GM12875 (cell line): ENCODE data around the gene HOXC11.
A peak's percentile ranks its signal among the peaks of the same experiment; 100 is the strongest.

Experiments used
- H3K4me3 ChIP-seq: one replicate; pipeline ENCODE4 v1.5.1; 2011; ENCODE audit warnings: low read depth, low read length, control low read depth
- CTCF ChIP-seq: IDR thresholded peaks from 2 replicates; pipeline ENCODE4 v1.5.1; 2011; ENCODE audit warnings: low read depth, mild to moderate bottlenecking, control low read depth, inconsistent platforms, low read length, moderate library complexity, borderline replicate concordance; ENCODE audit not compliant: insufficient read depth

HOXC11 gene

DNA sequence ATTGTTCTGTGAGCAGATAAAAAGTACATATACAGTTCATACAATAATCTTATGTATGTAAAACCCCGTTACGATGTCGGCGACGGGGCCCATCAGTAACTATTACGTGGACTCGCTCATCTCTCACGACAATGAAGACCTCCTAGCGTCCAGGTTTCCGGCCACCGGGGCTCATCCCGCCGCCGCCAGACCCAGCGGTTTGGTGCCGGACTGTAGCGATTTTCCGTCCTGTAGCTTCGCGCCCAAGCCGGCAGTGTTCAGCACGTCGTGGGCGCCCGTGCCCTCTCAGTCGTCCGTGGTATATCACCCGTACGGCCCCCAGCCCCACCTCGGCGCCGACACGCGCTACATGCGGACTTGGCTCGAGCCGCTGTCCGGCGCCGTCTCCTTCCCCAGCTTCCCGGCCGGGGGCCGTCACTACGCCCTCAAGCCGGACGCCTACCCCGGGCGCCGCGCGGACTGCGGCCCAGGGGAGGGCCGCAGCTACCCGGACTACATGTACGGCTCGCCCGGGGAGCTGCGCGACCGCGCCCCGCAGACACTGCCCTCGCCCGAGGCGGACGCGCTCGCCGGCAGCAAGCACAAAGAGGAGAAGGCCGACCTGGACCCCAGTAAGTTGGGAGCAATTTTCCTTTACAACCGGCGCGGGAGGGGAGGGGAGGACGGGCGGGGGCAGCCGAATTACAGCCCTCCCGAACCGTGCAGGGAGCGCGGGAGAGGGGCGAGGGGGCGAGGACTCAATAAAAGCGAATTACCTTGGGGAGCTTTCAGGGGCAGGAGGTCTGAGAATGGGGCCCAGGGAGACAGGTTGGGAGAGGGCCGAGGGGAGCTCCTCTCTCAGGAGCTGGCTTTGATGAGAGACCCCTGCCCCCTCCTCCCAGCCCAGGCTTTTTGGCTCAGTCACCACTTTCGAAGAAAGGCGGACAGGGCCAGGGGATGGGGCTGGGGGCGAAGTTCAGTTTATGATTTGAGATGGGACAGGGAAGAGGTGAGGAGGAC is 27.5 kb downstream of the HOXC11 start, which contains the start of gene HOXC9:
HOXC9 (plus strand) TSS at position 46 of the 999 bp plus-strand sequence; CDS start at position 74, 28 bp downstream.
- H3K4me3 ChIP-seq = no peak within 1 kb of the TSS
- TF ChIP-seq CTCF = no peak

DNA sequence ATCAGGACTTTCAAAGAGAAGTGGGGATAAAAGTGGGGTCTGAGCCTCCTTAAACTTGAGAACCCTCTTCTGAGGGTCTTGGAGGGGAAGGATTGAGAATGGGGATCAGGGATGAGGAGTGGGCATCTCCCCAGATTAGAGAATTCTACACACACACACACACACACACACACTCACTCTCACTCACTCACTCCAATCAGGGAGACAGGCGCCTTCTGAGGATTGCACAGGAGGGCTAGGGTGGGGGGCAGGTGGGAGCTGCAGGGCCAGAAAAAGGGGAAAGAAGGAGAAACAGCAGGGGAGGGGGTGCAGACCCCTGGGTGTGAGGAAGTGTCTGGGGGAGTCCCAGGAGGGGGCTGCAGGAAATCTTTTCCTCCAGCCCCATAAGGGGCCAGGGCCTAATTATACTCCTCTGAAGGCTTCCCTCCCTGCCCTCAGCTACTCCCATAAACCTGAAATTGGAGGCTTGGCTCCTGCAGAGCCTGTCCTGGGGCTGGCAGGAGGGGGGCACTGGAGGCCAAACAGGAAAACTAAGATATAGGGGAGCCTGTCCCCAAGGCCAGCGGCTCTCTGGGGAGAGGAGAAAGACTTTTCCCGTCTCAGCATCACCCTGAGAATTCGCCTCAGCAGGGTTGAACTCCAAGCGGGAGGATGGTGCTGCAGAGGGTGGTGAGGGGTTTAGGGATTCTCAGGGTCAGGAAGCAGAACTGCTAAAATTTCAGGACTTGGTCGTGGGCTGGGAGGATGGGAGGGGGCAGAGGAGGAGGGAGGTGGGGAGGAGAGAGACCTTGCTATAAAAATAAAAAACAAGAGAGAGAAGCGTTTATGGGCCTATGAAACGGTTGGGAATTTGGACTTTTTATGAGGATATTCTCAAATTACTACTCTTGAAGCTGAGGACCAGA is 28.6 kb downstream of the HOXC11 start:
- TF ChIP-seq CTCF = no peak
- H3K4me3 ChIP-seq = no peak overlapping the region

DNA sequence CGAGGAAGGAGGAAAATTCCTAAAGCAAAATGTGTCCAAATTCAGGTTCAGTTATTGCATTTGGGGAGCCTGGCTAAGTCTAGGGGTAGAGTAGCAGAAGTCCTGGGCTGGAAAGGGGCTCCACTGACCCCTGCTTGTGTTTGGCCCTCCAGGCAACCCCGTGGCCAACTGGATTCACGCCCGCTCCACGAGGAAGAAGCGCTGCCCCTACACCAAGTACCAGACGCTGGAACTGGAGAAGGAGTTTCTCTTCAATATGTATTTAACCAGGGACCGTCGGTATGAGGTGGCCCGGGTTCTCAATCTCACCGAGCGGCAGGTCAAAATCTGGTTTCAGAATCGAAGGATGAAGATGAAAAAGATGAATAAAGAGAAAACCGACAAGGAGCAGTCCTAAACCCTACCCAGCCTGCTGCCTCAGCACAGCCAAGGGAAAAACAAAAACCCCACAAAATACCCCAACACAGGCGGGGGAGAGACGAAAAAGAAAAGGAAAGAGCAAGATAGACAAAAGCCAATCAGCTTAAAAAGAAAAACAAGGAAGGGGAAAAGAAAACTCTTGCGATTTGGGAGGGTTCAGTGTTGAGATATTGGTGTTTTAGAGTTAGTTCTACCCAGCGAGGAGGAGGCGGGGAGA is 29.5 kb downstream of the HOXC11 start:
- TF ChIP-seq CTCF = no peak
- H3K4me3 ChIP-seq = no peak overlapping the region

- no peak overlapping the region for H3K4me3 ChIP-seq
- TF ChIP-seq CTCF = no peak
Measured at GRCh38 chr12:54002915-54003389, 30.0 kb downstream of the HOXC11 start.

GRCh38 chr12:54003625-54004024 is 30.7 kb downstream of the HOXC11 start:
- TF ChIP-seq CTCF = no peak
- no peak overlapping the region for H3K4me3 ChIP-seq

GRCh38 chr12:54004063-54004840 is 31.3 kb downstream of the HOXC11 start:
- H3K4me3 ChIP-seq = no peak overlapping the region
- TF ChIP-seq CTCF = 0 out of 2 replicates have a peak, but pooled peaks have one; percentile 15
